GM03348 (cell line): Measurements from ENCODE around the gene TYMP.

Experiments
- DNase-seq: peaks from one replicate; pipeline ENCODE4 v3.0.0; 2012; ENCODE audit warnings: low spot score

Gene TYMP

GRCh38 chr22:50562523-50563412 lies 33.0 kb upstream of the TYMP start, which contains the start of gene SYCE3:
SYCE3 (minus strand) TSS chr22:50562919; CDS start chr22:50556405, 6,514 bp downstream.
- peak; percentile 97 for DNase-seq

GRCh38 chr22:50561401-50562358 lies 31.9 kb upstream of the TYMP start:
- no peak for DNase-seq

- no peak for DNase-seq
These were observed 30.2 kb upstream of the TYMP start for GRCh38 chr22:50560034-50560433.

- no peak for DNase-seq
These were observed 26.9 kb upstream of the TYMP start for GRCh38 chr22:50556703-50557102.

GRCh38 chr22:50553310-50553709 lies 23.5 kb upstream of the TYMP start:
- no peak for DNase-seq

GRCh38 chr22:50551160-50551752 lies 21.4 kb upstream of the TYMP start:
- DNase-seq = no peak

GRCh38 chr22:50550395-50550794 lies 20.6 kb upstream of the TYMP start:
- no peak for DNase-seq

- DNase-seq = peak; percentile 18
These were observed 19.3 kb upstream of the TYMP start for GRCh38 chr22:50548921-50549790.

- DNase-seq = no peak
These were observed 18.5 kb upstream of the TYMP start for GRCh38 chr22:50548040-50548920.

- DNase-seq = no peak
These were observed 17.6 kb upstream of the TYMP start for GRCh38 chr22:50547263-50547985.

GRCh38 chr22:50546326-50547262 lies 16.8 kb upstream of the TYMP start:
- DNase-seq = no peak

GRCh38 chr22:50545522-50546325 lies 15.9 kb upstream of the TYMP start, which contains the start of gene KLHDC7B:
KLHDC7B (plus strand) TSS chr22:50545899; CDS start chr22:50546244, 345 bp downstream.
- peak; percentile 67 for DNase-seq

GRCh38 chr22:50544746-50545253 lies 15.0 kb upstream of the TYMP start:
- no peak for DNase-seq

GRCh38 chr22:50544078-50544745 lies 14.4 kb upstream of the TYMP start:
- peak; percentile 84 for DNase-seq

GRCh38 chr22:50542416-50542927 lies 12.7 kb upstream of the TYMP start:
- DNase-seq = no peak

GRCh38 chr22:50541667-50542026 lies 11.8 kb upstream of the TYMP start:
- peak; percentile 77 for DNase-seq
